Hepatocyte (in vitro differentiated cells): Measurements from ENCODE around the gene HTD2. TPM values are rescaled to one million over a fixed set of nuclear protein-coding genes. Genes with fewer than 3 reads are reported as not detected.

Experiments
- DNase-seq: peaks from one replicate; pipeline ENCODE4 v3.0.0-alpha.2; 2016; ENCODE audit warnings: low spot score
- H2AFZ ChIP-seq: fragments of 200-600 bp; sonication (generic); 2 replicates; pipeline ENCODE4 v1.6.0; 2016; ENCODE audit warnings: antibody characterized with exemption, mild to moderate bottlenecking
- H3K27ac ChIP-seq: fragments of 200-600 bp; sonication (generic); 2 replicates; pipeline ENCODE4 v1.5.1; 2016; ENCODE audit warnings: mild to moderate bottlenecking
- H3K27me3 ChIP-seq: fragments of 200-600 bp; sonication (generic); 2 replicates; pipeline ENCODE4 v1.6.1; 2016
- H3K36me3 ChIP-seq: fragments of 200-600 bp; sonication (generic); replicated peaks from 2 replicates; pipeline ENCODE4 v1.5.1; 2016; ENCODE audit warnings: low read depth; ENCODE audit not compliant: insufficient read depth
- H3K4me1 ChIP-seq: fragments of 200-600 bp; sonication (generic); 2 replicates; pipeline ENCODE4 v1.5.1; 2016; ENCODE audit warnings: mild to moderate bottlenecking, moderate library complexity; ENCODE audit not compliant: insufficient read depth
- H3K4me2 ChIP-seq: fragments of 200-600 bp; sonication (generic); 2 replicates; pipeline ENCODE4 v1.6.0; 2016
- H3K4me3 ChIP-seq: fragments of 200-600 bp; sonication (generic); 2 replicates; pipeline ENCODE4 v1.5.1; 2016; ENCODE audit warnings: mild to moderate bottlenecking
- H3K79me2 ChIP-seq: fragments of 200-600 bp; sonication (generic); 2 replicates; pipeline ENCODE4 v1.6.0; 2017; ENCODE audit warnings: mild to moderate bottlenecking
- H3K9me2 ChIP-seq: fragments of 200-600 bp; sonication (generic); replicated peaks from 2 replicates; pipeline ENCODE4 v1.6.0; 2017; ENCODE audit warnings: mild to moderate bottlenecking; ENCODE audit not compliant: insufficient read depth
- H3K9me3 ChIP-seq: fragments of 200-600 bp; sonication (generic); 2 replicates; pipeline ENCODE4 v1.5.1; 2016; ENCODE audit warnings: low read depth, mild to moderate bottlenecking
- H4K20me1 ChIP-seq: fragments of 200-600 bp; sonication (generic); 2 replicates; pipeline ENCODE4 v1.6.0; 2016; ENCODE audit warnings: mild to moderate bottlenecking; ENCODE audit not compliant: insufficient read depth, poor library complexity, severe bottlenecking
- EZH2 ChIP-seq: fragments of 200-600 bp; sonication (generic); IDR thresholded peaks from 2 replicates; pipeline ENCODE4 v1.6.1; 2016; ENCODE audit warnings: antibody characterized with exemption, mild to moderate bottlenecking, borderline replicate concordance
- EZH2phosphoT487 ChIP-seq: fragments of 200-600 bp; sonication (generic); IDR thresholded peaks from one replicate; pipeline ENCODE4 v1.6.1; 2018; ENCODE audit warnings: antibody characterized with exemption, mild to moderate bottlenecking, low read depth, moderate library complexity; ENCODE audit not compliant: unreplicated experiment, severe bottlenecking
- WGBS: methylation state at CpG from one replicate; pipeline ENCODE4 v1.1.6; 2016; ENCODE audit warnings: low lambda C conversion rate; ENCODE audit errors: missing lambda C conversion rate; 5-methylcytosine and 5-hydroxymethylcytosine counted together
- polyA plus RNA-seq: library from polyadenylated mRNA; unstranded; fragments of >200 nt; fragmentation: Nextera tagmentation; extraction: Ambion mirVana; gene quantifications from 2 replicates; pipeline ENCODE4 v1.2.1, GENCODE V29; 2016
- total RNA-seq: library from RNA; depleted of rRNA; stranded (reverse); fragments of >200 nt; gene quantifications from 2 replicates; pipeline ENCODE4 v1.2.3, GENCODE V29; 2014
- TF ChIP-seq, protein P1 (sequence below): fragments of 200-600 bp; sonication (generic); IDR thresholded peaks from 2 replicates; pipeline ENCODE4 v1.5.1; 2016; ENCODE audit warnings: antibody characterized with exemption, mild to moderate bottlenecking; ENCODE audit not compliant: poor library complexity

Gene HTD2
- total and polyA plus RNA-seq, 2 experiments from 2014 or later: 13.0 to 19.0 TPM

GRCh38 chr3:58292866-58293265 is 13.5 kb upstream of the HTD2 start:
- Histone ChIP-seq H3K79me2 (no peaks in the 10 kb centered on the region), H3K36me3 (no peaks in the 10 kb centered on the region), H3K27me3 (no peaks in the 10 kb centered on the region), H3K9me2 (no peaks in the 10 kb centered on the region), H3K4me3 (no peak overlapping the region), H3K27ac (no peak overlapping the region), H3K4me2 (no peak overlapping the region), H3K9me3 (no peaks in the 10 kb centered on the region), H3K4me1 (no peaks in the 10 kb centered on the region), H4K20me1 (no peaks in the 10 kb centered on the region), H2AFZ (no peak overlapping the region)
- no peak for DNase-seq
- TF ChIP-seq EZH2phosphoT487 (no peak), EZH2 (no peak)
- TF ChIP-seq, protein P1, sequence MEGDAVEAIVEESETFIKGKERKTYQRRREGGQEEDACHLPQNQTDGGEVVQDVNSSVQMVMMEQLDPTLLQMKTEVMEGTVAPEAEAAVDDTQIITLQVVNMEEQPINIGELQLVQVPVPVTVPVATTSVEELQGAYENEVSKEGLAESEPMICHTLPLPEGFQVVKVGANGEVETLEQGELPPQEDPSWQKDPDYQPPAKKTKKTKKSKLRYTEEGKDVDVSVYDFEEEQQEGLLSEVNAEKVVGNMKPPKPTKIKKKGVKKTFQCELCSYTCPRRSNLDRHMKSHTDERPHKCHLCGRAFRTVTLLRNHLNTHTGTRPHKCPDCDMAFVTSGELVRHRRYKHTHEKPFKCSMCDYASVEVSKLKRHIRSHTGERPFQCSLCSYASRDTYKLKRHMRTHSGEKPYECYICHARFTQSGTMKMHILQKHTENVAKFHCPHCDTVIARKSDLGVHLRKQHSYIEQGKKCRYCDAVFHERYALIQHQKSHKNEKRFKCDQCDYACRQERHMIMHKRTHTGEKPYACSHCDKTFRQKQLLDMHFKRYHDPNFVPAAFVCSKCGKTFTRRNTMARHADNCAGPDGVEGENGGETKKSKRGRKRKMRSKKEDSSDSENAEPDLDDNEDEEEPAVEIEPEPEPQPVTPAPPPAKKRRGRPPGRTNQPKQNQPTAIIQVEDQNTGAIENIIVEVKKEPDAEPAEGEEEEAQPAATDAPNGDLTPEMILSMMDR: no peak
- WGBS: 90% methylated on average over 10 of the region's 10 CpGs

- H2AFZ ChIP-seq: no peak overlapping the region
- no peaks in the 10 kb centered on the region for H3K9me2 ChIP-seq
- H3K4me3 ChIP-seq: no peak overlapping the region
- H3K4me2 ChIP-seq: no peak overlapping the region
- H3K79me2 ChIP-seq: no peaks in the 10 kb centered on the region
- no peaks in the 10 kb centered on the region for H3K4me1 ChIP-seq
- no peak overlapping the region for H3K27ac ChIP-seq
- H3K9me3 ChIP-seq: no peaks in the 10 kb centered on the region
- H4K20me1 ChIP-seq: no peaks in the 10 kb centered on the region
- no peak for DNase-seq
- H3K36me3 ChIP-seq: no peaks in the 10 kb centered on the region
- no peak for TF ChIP-seq EZH2phosphoT487
- TF ChIP-seq, protein P1: no peak
- no peak for TF ChIP-seq EZH2
- WGBS: 85% methylated on average over 9 of the region's 9 CpGs
- no peaks in the 10 kb centered on the region for H3K27me3 ChIP-seq
These were observed 12.8 kb upstream of the HTD2 start for GRCh38 chr3:58293516-58293915.

DNA sequence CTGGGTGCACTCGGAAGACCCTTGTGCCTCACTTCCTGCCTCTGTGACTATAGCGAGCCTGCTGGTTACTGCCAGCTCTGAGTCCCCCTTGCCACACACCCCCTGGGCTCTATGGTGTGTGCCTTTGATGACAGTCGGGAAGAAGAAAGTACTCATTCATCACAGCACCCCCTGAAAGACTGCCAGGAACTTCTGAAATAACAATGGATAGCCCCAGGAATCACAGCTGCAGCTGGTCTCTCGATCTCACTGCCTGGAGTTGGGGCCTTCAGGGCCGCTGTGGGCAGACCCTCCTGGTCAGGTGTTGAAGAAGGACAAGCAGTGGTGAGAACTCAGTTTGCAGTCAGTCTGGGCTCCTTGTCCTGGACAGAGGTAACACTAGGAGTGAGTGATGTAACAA is 10.1 kb upstream of the HTD2 start:
- no peaks in the 10 kb centered on the region for H3K9me3 ChIP-seq
- no peak for TF ChIP-seq EZH2phosphoT487
- TF ChIP-seq EZH2: no peak
- TF ChIP-seq, protein P1: no peak
- H3K27ac ChIP-seq: no peak overlapping the region
- no peaks in the 10 kb centered on the region for H3K9me2 ChIP-seq
- H3K27me3 ChIP-seq: no peaks in the 10 kb centered on the region
- H2AFZ ChIP-seq: no peak overlapping the region
- no peaks in the 10 kb centered on the region for H3K4me1 ChIP-seq
- no peaks in the 10 kb centered on the region for H3K36me3 ChIP-seq
- no peaks in the 10 kb centered on the region for H4K20me1 ChIP-seq
- H3K4me2 ChIP-seq: no peak overlapping the region
- H3K4me3 ChIP-seq: no peak overlapping the region
- no peaks in the 10 kb centered on the region for H3K79me2 ChIP-seq
- WGBS: 82% methylated on average over 5 of the region's 5 CpGs
- DNase-seq: no peak

DNA sequence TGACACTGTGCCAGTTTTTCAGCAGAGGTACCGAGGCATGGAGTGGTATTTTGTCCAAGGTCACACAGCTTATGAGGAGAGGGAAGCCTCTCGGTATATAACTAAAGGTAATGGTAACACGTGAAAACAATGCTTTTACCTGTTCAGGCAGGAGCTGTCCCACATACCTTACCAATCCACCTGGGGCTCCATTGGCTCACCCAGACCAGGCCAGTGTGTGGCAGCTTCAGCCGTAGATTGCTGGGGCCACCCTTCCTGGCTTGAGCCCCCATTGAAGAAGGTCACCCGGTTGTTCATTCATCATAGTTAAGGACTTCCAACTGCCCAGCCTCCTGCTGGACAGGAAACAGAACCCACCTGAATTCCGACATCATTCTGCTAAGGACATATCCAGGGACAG is 9.5 kb upstream of the HTD2 start:
- no peaks in the 10 kb centered on the region for H3K27me3 ChIP-seq
- H2AFZ ChIP-seq: no peak overlapping the region
- H3K9me3 ChIP-seq: no peaks in the 10 kb centered on the region
- H3K79me2 ChIP-seq: no peaks in the 10 kb centered on the region
- no peak overlapping the region for H3K27ac ChIP-seq
- no peak for DNase-seq
- 83% methylated on average over 6 of the region's 6 CpGs for WGBS
- TF ChIP-seq EZH2phosphoT487 (no peak), EZH2 (no peak)
- TF ChIP-seq, protein P1: no peak
- H3K36me3 ChIP-seq: no peaks in the 10 kb centered on the region
- no peak overlapping the region for H3K4me2 ChIP-seq
- no peaks in the 10 kb centered on the region for H3K4me1 ChIP-seq
- H3K4me3 ChIP-seq: no peak overlapping the region
- H4K20me1 ChIP-seq: no peaks in the 10 kb centered on the region
- no peaks in the 10 kb centered on the region for H3K9me2 ChIP-seq
